Measurements from ENCODE around the gene STX18. TPM values are rescaled to one million over a fixed set of nuclear protein-coding genes. Genes with fewer than 3 reads are reported as not detected.
A peak's percentile ranks its signal among the peaks of the same experiment; 100 is the strongest.

Gene STX18
- total RNA-seq, 1 donor from 2014 or later, result 41.7 TPM

DNA sequence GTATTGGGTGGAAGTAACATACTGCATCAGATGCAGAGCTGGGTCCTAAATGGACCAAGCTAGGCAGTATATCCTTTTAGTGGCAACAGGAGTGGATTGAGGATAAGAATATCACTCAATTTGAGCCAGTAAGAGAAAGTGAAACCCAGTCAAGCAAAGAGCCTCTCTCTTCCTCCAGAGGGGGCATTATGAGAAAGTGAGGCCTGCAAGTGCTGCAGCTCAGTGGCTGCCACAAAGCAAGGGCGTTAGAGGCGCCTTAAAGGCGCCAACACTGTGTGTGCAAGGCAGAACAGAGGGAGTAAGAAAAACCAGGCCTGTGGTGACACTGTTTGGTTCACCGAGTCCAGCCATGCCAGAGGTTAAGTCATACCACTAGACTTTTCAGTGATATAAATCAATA is 17.5 kb downstream of the STX18 start:
- no peak for DNase-seq (ENCODE audit: low spot score in 2 of 2, unreplicated experiment in 2 of 2)
- Mint-ChIP-seq H3K36me3 (peaks cover 4% of the 10 kb centered on the region), H3K4me3 (no peak overlapping the region), H3K27me3 (ENCODE audit: low read depth) (no peaks in the 10 kb centered on the region), H3K4me1 (peaks cover 25% of the 10 kb centered on the region), H3K27ac (no peak overlapping the region), H3K9me3 (no peaks in the 10 kb centered on the region)
- TF ChIP-seq, protein P1, sequence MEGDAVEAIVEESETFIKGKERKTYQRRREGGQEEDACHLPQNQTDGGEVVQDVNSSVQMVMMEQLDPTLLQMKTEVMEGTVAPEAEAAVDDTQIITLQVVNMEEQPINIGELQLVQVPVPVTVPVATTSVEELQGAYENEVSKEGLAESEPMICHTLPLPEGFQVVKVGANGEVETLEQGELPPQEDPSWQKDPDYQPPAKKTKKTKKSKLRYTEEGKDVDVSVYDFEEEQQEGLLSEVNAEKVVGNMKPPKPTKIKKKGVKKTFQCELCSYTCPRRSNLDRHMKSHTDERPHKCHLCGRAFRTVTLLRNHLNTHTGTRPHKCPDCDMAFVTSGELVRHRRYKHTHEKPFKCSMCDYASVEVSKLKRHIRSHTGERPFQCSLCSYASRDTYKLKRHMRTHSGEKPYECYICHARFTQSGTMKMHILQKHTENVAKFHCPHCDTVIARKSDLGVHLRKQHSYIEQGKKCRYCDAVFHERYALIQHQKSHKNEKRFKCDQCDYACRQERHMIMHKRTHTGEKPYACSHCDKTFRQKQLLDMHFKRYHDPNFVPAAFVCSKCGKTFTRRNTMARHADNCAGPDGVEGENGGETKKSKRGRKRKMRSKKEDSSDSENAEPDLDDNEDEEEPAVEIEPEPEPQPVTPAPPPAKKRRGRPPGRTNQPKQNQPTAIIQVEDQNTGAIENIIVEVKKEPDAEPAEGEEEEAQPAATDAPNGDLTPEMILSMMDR (IDR thresholded peaks at IDR 0.05; ENCODE audit: unreplicated experiment), result no peak

DNA sequence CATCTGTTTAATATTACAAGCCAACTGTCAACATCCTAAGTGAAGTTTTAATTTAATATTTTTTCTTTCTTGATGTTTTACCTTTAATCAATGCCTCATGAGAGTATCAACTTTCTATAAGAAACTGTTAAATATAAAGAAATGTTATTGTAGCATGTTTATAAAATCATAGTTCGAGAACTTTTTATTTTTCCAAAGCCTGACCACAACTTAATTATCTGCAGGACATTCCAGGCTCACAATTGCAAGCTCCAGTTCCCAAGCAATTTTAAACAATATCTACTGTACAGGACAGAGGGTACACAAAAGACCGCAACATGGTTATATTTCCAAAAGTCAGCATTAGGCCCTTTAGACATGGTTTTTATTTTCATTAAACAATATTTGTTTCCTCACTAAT is 20.1 kb downstream of the STX18 start:
- Mint-ChIP-seq H3K9me3 (no peaks in the 10 kb centered on the region), H3K36me3 (peaks cover 4% of the 10 kb centered on the region), H3K27ac (peak overlapping the region; percentile 41), H3K4me1 (peaks cover 35% of the 10 kb centered on the region), H3K4me3 (no peak overlapping the region), H3K27me3 (ENCODE audit: low read depth) (no peaks in the 10 kb centered on the region)
- no peak for DNase-seq (ENCODE audit: low spot score in 2 of 2, unreplicated experiment in 2 of 2)
- TF ChIP-seq, protein P1 (IDR thresholded peaks at IDR 0.05; ENCODE audit: unreplicated experiment), result no peak

DNA sequence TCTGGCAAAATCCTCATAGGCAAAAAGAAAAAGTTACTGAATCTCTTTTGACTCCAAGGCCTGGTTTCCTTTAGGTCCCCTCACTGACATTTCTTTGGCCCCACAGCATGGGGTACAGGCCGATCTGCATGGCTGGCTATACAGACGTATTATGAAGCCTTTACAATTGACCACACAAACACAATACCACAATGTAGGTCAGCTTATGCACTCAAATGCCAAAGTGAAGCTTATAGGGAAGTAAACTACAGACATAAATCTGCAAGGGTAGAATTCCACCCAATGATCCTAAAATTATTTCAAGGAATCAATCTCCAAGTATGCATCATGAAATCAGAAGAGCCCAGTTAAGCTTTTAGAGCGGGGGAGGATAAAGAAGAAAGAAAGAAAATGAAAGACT is 20.7 kb downstream of the STX18 start:
- H3K4me1 Mint-ChIP-seq, result peaks cover 37% of the 10 kb centered on the region
- H3K36me3 Mint-ChIP-seq, result peaks cover 2% of the 10 kb centered on the region
- H3K4me3 Mint-ChIP-seq, result no peak overlapping the region
- H3K27me3 Mint-ChIP-seq (ENCODE audit: low read depth), result no peaks in the 10 kb centered on the region
- no peak for DNase-seq (ENCODE audit: low spot score in 2 of 2, unreplicated experiment in 2 of 2)
- TF ChIP-seq, protein P1 (IDR thresholded peaks at IDR 0.05; ENCODE audit: unreplicated experiment), result no peak
- H3K27ac Mint-ChIP-seq, result peak overlapping the region; percentile 49
- no peaks in the 10 kb centered on the region for H3K9me3 Mint-ChIP-seq

DNA sequence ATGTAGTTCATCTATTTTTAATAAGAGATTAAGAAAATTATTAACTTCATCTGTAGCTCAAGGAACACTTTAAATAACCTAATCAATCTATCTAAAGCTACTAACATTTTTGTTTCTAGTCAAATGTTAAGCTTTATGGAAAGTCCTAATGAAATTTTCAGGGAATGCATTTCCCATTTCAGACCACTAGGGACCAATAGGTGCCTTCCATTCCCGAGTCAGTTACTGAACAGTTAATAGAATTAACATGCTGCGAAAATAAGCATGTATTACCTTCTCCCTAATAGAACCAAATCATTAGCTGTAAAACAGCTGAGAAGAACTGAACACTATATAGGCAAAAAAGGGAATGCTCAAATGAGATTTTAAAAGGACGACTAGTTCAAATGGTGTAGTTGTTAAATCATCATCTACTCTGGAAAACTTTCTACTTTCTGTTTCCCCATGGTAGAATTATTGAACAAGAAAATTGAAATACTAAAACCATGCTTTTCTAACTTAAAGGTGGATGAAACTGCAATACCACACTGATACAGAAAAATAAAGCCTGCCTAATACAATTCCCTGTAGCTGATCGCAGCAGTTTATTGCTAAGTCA is 22.5 kb downstream of the STX18 start:
- Mint-ChIP-seq H3K27ac (no peak overlapping the region), H3K27me3 (ENCODE audit: low read depth) (no peaks in the 10 kb centered on the region), H3K9me3 (no peaks in the 10 kb centered on the region), H3K4me1 (peaks cover 48% of the 10 kb centered on the region), H3K36me3 (no peaks in the 10 kb centered on the region), H3K4me3 (no peak overlapping the region)
- TF ChIP-seq, protein P1 (IDR thresholded peaks at IDR 0.05; ENCODE audit: unreplicated experiment), result peak; percentile 78
- DNase-seq (ENCODE audit: low spot score in 2 of 2, unreplicated experiment in 2 of 2), result no peak

DNA sequence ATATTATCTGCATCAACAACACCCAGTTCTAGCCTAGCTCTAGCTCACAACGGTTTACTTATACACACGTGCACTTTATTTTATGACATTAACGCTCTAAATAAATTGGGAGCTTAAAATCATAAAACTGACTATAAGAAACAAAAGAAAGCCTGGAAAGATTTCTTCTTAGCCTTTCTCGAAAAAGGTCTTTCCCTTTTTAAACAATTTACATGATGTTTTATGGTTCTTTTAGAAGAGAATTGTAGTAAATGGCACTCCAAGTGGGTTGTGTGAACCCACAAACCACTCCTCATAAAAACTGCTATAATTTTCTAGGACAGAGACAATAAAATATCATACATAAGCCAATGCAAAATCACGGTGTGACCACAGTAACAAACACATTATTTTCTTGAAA is 23.1 kb downstream of the STX18 start:
- no peaks in the 10 kb centered on the region for H3K9me3 Mint-ChIP-seq
- peaks cover 52% of the 10 kb centered on the region for H3K4me1 Mint-ChIP-seq
- no peak overlapping the region for H3K27ac Mint-ChIP-seq
- TF ChIP-seq, protein P1 (IDR thresholded peaks at IDR 0.05; ENCODE audit: unreplicated experiment), result no peak
- H3K36me3 Mint-ChIP-seq, result no peaks in the 10 kb centered on the region
- no peak for DNase-seq (ENCODE audit: low spot score in 2 of 2, unreplicated experiment in 2 of 2)
- no peak overlapping the region for H3K4me3 Mint-ChIP-seq
- H3K27me3 Mint-ChIP-seq (ENCODE audit: low read depth), result no peaks in the 10 kb centered on the region

DNA sequence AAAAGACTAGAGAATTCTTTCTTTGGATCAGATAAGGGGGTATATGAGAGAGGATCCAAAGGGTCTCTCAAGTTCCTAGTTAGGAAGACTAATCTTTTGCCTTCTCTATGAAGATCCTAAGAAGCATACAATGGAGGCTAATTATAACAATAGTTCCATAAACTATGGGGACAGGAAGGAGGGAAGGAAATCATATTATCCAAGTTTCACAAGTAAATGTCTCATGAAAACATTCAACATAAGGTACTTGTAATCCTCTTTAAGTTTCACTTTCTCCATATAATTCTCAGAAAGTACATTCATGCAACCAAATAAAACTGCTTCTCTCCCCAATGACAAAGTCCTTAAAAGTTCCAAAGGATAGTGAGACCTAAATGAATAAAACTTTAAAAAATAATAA is 27.1 kb downstream of the STX18 start:
- Mint-ChIP-seq H3K4me1 (peaks cover 52% of the 10 kb centered on the region), H3K36me3 (no peaks in the 10 kb centered on the region), H3K27ac (no peak overlapping the region), H3K9me3 (no peaks in the 10 kb centered on the region), H3K27me3 (ENCODE audit: low read depth) (no peaks in the 10 kb centered on the region), H3K4me3 (no peak overlapping the region)
- TF ChIP-seq, protein P1 (IDR thresholded peaks at IDR 0.05; ENCODE audit: unreplicated experiment), result no peak
- DNase-seq (ENCODE audit: low spot score in 2 of 2, unreplicated experiment in 2 of 2), result no peak

Measured in mesothelial cell of epicardium (in vitro differentiated cells).